CD14-positive monocyte (primary cell): ENCODE measurements around the gene PADI2. TPM values are rescaled to one million over a fixed set of nuclear protein-coding genes. Genes with fewer than 3 reads are reported as not detected.
A peak's percentile ranks its signal among the peaks of the same experiment; 100 is the strongest.

ENCODE experiments used
- DNase-seq, 3 donors: peaks; one replicate each; pipeline ENCODE4 v3.0.0-alpha.2; 2011 to 2022
- H2AFZ ChIP-seq: 2 replicates; pipeline ENCODE4 v1.6.0; 2012; ENCODE audit warnings: mild to moderate bottlenecking, low read depth, low read length, inconsistent platforms; ENCODE audit not compliant: insufficient read depth, poor library complexity, severe bottlenecking
- H3K27ac ChIP-seq, 2 donors: 1 replicate in 1 of 2; 2 replicates in 1 of 2; pipeline ENCODE4 v1.5.1; 2012 to 2013; ENCODE audit warnings: low read length in 2 of 2, control low read depth in 1 of 2, inconsistent platforms in 1 of 2, low read depth in 1 of 2, mild to moderate bottlenecking in 1 of 2
- H3K27me3 ChIP-seq, 2 donors: one replicate each; pipeline versions ENCODE4 v1.6.0 to v1.6.1; 2011 to 2013; ENCODE audit warnings: low read length in 2 of 2; ENCODE audit not compliant: control insufficient read depth in 2 of 2, insufficient read depth in 2 of 2
- H3K36me3 ChIP-seq, 2 donors: replicated peaks in 1 of 2; 1 replicate in 1 of 2; 2 replicates in 1 of 2; pipeline versions ENCODE4 v1.5.1 to v1.6.1; 2012 to 2013; ENCODE audit warnings: low read length in 2 of 2, control low read depth in 1 of 2, inconsistent platforms in 1 of 2, mild to moderate bottlenecking in 1 of 2; ENCODE audit not compliant: insufficient read depth in 2 of 2, control insufficient read depth in 1 of 2
- H3K4me1 ChIP-seq, 2 donors: 1 replicate in 1 of 2; 2 replicates in 1 of 2; pipeline versions ENCODE4 v1.5.1 to v1.6.1; 2012 to 2013; ENCODE audit warnings: low read length in 2 of 2, control low read depth in 1 of 2, inconsistent platforms in 1 of 2, mild to moderate bottlenecking in 1 of 2, moderate library complexity in 1 of 2; ENCODE audit not compliant: insufficient read depth in 2 of 2, control insufficient read depth in 1 of 2
- H3K4me2 ChIP-seq: replicated peaks from 2 replicates; pipeline ENCODE3; 2012; ENCODE audit warnings: low read length, moderate library complexity, mild to moderate bottlenecking; ENCODE audit not compliant: poor library complexity, severe bottlenecking; ENCODE audit errors: extremely low read depth
- H3K4me3 ChIP-seq, 3 experiments: fragments of 200-600 bp in 1 of 3; sonication (generic) in 1 of 3; replicated peaks in 1 of 3; 1 replicate in 2 of 3; 2 replicates in 1 of 3; pipeline ENCODE4 v1.5.1; 2011 to 2013; ENCODE audit warnings: low read length in 3 of 3, mild to moderate bottlenecking in 3 of 3, control low read depth in 2 of 3, low read depth in 2 of 3, inconsistent platforms in 1 of 3, moderate library complexity in 1 of 3
- H3K79me2 ChIP-seq: 2 replicates; pipeline ENCODE4 v1.6.0; 2012; ENCODE audit warnings: mild to moderate bottlenecking, control low read depth, inconsistent platforms, low read length, moderate library complexity; ENCODE audit not compliant: insufficient read depth
- H3K9ac ChIP-seq: 2 replicates; pipeline ENCODE4 v1.6.0; 2017; ENCODE audit warnings: low read length, mild to moderate bottlenecking; ENCODE audit not compliant: insufficient read depth, poor library complexity, severe bottlenecking
- H3K9me3 ChIP-seq, 2 donors: replicated peaks in 1 of 2; 1 replicate in 1 of 2; 2 replicates in 1 of 2; pipeline versions ENCODE4 v1.5.1 to v1.6.1; 2012 to 2013; ENCODE audit warnings: low read length in 2 of 2, control low read depth in 1 of 2; ENCODE audit not compliant: control insufficient read depth in 1 of 2, insufficient read depth in 1 of 2
- H4K20me1 ChIP-seq: 2 replicates; pipeline ENCODE4 v1.6.0; 2012; ENCODE audit warnings: mild to moderate bottlenecking, low read length, control low read depth, moderate library complexity; ENCODE audit not compliant: insufficient read depth
- H3K27ac Mint-ChIP-seq, 7 donors: one replicate each; pipeline ENCODE4 v1.8.0; 2020; ENCODE audit warnings: mild to moderate bottlenecking in 7 of 7, mixed read lengths in 7 of 7, moderate library complexity in 6 of 7, inconsistent platforms in 2 of 7
- H3K27me3 Mint-ChIP-seq, 3 donors: one replicate each; pipeline ENCODE4 v1.8.0; 2021 to 2022; ENCODE audit warnings: low read depth in 3 of 3, mild to moderate bottlenecking in 3 of 3, mixed read lengths in 3 of 3, moderate library complexity in 3 of 3, inconsistent platforms in 1 of 3
- H3K36me3 Mint-ChIP-seq, 2 donors: one replicate each; pipeline ENCODE4 v1.8.0; 2020; ENCODE audit warnings: mixed read lengths in 2 of 2, inconsistent platforms in 1 of 2, mild to moderate bottlenecking in 1 of 2
- H3K4me1 Mint-ChIP-seq: one replicate; pipeline ENCODE4 v1.8.0; 2020; ENCODE audit warnings: mild to moderate bottlenecking, mixed read lengths
- H3K4me3 Mint-ChIP-seq, 2 donors: one replicate each; pipeline ENCODE4 v1.8.0; 2020; ENCODE audit warnings: mild to moderate bottlenecking in 2 of 2, mixed read lengths in 2 of 2, moderate library complexity in 1 of 2
- H3K9me3 Mint-ChIP-seq, 7 donors: one replicate each; pipeline ENCODE4 v1.8.0; 2020 to 2022; ENCODE audit warnings: mixed read lengths in 7 of 7, mild to moderate bottlenecking in 6 of 7, moderate library complexity in 6 of 7, inconsistent platforms in 2 of 7
- WGBS: methylation state at CpG from one replicate; pipeline ENCODE4 v1.1.5; 2013; ENCODE audit warnings: missing lambda C conversion rate; ENCODE audit not compliant: insufficient coverage; 5-methylcytosine and 5-hydroxymethylcytosine counted together
- intact Hi-C, 2 donors: fragments of 100-400 bp; cut with micrococcal nuclease; formaldehyde crosslinking; loops; one replicate each; pipeline versions ENCODE4 v1.15.0 to v1.15.1; 2023
- polyA plus RNA-seq, 3 donors: library from polyadenylated mRNA; depleted of rRNA in 1 of 3; unstranded in 2 of 3; stranded (reverse) in 1 of 3; fragments of 300-500 nt in 2 of 3; fragments of >200 nt in 1 of 3; fragmentation: Illumina TruSeq in 2 of 3; gene quantifications; 1 replicate in 2 of 3; 2 replicates in 1 of 3; pipeline ENCODE4 v1.2.3, GENCODE V29; 2012 to 2021
- TF ChIP-seq, protein P1 (sequence below): fragments of 200-600 bp; IDR thresholded peaks from one replicate; pipeline ENCODE4 v1.8.0; 2022; ENCODE audit warnings: antibody characterized with exemption, mild to moderate bottlenecking

PADI2 gene
- polyA plus RNA-seq, 3 donors, result 18.6 to 61.7 (median 32.6) TPM

DNA sequence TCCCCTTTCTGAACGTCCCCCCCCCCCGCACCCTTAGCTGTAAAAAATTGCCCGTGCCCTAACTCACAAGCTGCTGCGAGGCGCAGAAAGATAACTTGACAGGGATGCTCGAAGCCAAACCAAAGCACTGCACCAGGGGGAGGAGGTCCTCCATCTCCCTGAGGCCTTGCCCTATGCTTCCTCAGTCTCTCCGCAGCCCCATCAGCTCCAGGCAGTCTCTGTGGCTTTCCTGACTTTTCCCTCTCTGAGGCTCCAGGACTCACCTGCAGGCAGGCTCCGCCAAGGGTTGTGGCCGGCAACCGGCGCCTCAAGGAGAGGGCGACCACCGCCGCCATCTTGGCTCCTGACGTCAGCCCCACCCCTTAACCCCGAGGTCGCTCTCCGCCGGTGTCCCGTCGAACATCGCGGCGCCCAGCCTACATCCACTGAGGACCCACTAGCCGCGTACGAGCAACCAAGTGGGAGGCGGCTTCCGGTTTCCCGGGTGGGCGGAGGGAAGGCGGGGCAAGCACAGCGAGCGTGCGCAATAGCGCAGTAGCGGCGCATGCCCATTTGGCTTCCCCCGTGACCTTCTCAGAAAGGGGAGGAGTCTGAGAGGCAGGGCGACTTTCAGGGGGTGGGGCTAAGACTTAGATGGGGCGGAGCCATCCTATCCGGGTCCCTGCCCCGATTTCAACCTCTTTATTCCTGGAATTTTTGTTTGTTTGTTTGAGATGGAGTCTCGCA is 65.4 kb downstream of the PADI2 start, which contains the start of gene SDHB:
SDHB (minus strand) TSS at position 348 of the 726 bp plus-strand sequence; CDS start at position 335, 13 bp downstream.
- peaks cover 14 to 23% of the 10 kb centered on the region in 2 donors for H3K4me1 ChIP-seq
- Mint-ChIP-seq H3K4me1 (peaks cover 18% of the 10 kb centered on the region), H3K36me3 (peaks cover 16 to 29% of the 10 kb centered on the region in 2 donors), H3K4me3 (peak within 1 kb of the TSS; percentile 95 to 97), H3K27me3 (peaks cover 0 to 2% (median 0%) of the 10 kb centered on the region in 3 donors), H3K9me3 (no peaks in the 10 kb centered on the region), H3K27ac (peak within 1 kb of the TSS; percentile 95 to 99 (median 98))
- H3K36me3 ChIP-seq, result peaks cover 21 to 28% of the 10 kb centered on the region in 2 donors
- no peaks in the 10 kb centered on the region for H3K27me3 ChIP-seq
- H3K9me3 ChIP-seq, result no peaks in the 10 kb centered on the region
- H3K4me3 ChIP-seq, result peak within 1 kb of the TSS; percentile 69 to 94 (median 80)
- peak; percentile 97 to 98 (median 98) for DNase-seq
- H2AFZ ChIP-seq, result peak within 1 kb of the TSS; percentile 74
- peak within 1 kb of the TSS; percentile 79 to 93 for H3K27ac ChIP-seq
- peak within 1 kb of the TSS; percentile 91 for H3K4me2 ChIP-seq
- peak within 1 kb of the TSS; percentile 69 for H3K9ac ChIP-seq
- peaks cover 27% of the 10 kb centered on the region for H4K20me1 ChIP-seq
- TF ChIP-seq, protein P1, sequence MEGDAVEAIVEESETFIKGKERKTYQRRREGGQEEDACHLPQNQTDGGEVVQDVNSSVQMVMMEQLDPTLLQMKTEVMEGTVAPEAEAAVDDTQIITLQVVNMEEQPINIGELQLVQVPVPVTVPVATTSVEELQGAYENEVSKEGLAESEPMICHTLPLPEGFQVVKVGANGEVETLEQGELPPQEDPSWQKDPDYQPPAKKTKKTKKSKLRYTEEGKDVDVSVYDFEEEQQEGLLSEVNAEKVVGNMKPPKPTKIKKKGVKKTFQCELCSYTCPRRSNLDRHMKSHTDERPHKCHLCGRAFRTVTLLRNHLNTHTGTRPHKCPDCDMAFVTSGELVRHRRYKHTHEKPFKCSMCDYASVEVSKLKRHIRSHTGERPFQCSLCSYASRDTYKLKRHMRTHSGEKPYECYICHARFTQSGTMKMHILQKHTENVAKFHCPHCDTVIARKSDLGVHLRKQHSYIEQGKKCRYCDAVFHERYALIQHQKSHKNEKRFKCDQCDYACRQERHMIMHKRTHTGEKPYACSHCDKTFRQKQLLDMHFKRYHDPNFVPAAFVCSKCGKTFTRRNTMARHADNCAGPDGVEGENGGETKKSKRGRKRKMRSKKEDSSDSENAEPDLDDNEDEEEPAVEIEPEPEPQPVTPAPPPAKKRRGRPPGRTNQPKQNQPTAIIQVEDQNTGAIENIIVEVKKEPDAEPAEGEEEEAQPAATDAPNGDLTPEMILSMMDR, result no peak
- WGBS, result 0% methylated on average over 33 of the region's 44 CpGs
- intact Hi-C loops, result no loop called here
- H3K79me2 ChIP-seq, result peaks cover 50% of the 10 kb centered on the region

DNA sequence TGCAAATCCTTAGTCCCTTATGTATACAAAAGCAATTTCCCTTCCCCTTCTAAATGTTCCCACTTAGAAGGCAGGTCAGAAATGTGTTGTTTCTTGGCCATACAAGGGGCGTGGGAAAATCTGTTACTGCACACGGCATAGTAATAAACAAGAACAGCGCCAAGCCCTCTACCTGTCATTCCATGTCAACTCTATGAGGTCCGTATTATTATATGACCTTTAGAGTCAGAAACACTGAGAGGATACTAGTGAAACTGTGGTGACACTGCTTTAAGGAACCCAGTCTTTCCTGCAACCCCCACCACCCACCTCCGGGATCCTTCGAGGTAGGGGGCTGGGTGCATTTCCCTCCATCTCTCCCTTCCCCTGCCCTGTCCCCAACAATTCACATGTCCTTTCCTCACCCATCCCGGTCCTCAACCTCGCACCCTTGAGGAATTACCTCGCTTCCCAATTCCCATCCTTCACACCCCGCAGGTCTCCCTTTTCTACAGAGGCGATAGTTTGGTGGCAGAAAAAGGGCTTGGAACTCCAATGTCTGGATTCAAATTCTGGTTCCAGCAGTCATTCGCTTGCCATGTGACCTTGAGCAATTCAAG is 66.1 kb downstream of the PADI2 start:
- H3K27ac ChIP-seq, result peak overlapping the region; percentile 79 to 93
- peaks cover 14 to 23% of the 10 kb centered on the region in 2 donors for H3K4me1 ChIP-seq
- no peaks in the 10 kb centered on the region for H3K9me3 Mint-ChIP-seq
- no peaks in the 10 kb centered on the region for H3K9me3 ChIP-seq
- intact Hi-C loops, result no loop called here
- peak overlapping the region; percentile 95 to 99 (median 98) for H3K27ac Mint-ChIP-seq
- H3K36me3 Mint-ChIP-seq, result peaks cover 16 to 29% of the 10 kb centered on the region in 2 donors
- WGBS, result 0% methylated on average over 1 of the region's 12 CpGs
- TF ChIP-seq, protein P1, result no peak
- H4K20me1 ChIP-seq, result peaks cover 32% of the 10 kb centered on the region
- peak overlapping the region; percentile 69 for H3K9ac ChIP-seq
- peak overlapping the region; percentile 69 to 94 (median 80) for H3K4me3 ChIP-seq
- peak overlapping the region; percentile 91 for H3K4me2 ChIP-seq
- peaks cover 56% of the 10 kb centered on the region for H3K79me2 ChIP-seq
- peaks cover 21 to 29% of the 10 kb centered on the region in 2 donors for H3K36me3 ChIP-seq
- no peak for DNase-seq
- H3K4me1 Mint-ChIP-seq, result peaks cover 18% of the 10 kb centered on the region
- H3K27me3 ChIP-seq, result no peaks in the 10 kb centered on the region
- peak overlapping the region; percentile 95 to 97 for H3K4me3 Mint-ChIP-seq
- peaks cover 0 to 2% (median 0%) of the 10 kb centered on the region in 3 donors for H3K27me3 Mint-ChIP-seq
- H2AFZ ChIP-seq, result peak overlapping the region; percentile 74
